Stomach (tissue), 4 donors: ENCODE measurements around the gene MYO9A.

Source experiments
- CTCF ChIP-seq, 7 experiments: fragments of 450-650 bp in 4 of 7; fragments of 200-600 bp in 3 of 7; sonication (generic) in 3 of 7; IDR thresholded peaks; one replicate each; pipeline ENCODE4 v1.5.1; 2016 to 2019; ENCODE audit warnings: antibody characterized with exemption in 7 of 7, control low read depth in 2 of 7, mild to moderate bottlenecking in 1 of 7
- POLR2A ChIP-seq, 4 donors: fragments of 450-650 bp; IDR thresholded peaks; one replicate each; pipeline ENCODE4 v1.6.1; 2016; ENCODE audit warnings: antibody characterized with exemption in 4 of 4, control low read depth in 2 of 4, mild to moderate bottlenecking in 1 of 4, moderate library complexity in 1 of 4

GRCh38 chr15:72130272-72130671 is 12.3 kb upstream of the MYO9A start:
- TF ChIP-seq CTCF (IDR thresholded peaks at IDR 0.05) (no peak), POLR2A (IDR thresholded peaks at IDR 0.05) (no peak)
